IPS-18c (cell line): ENCODE data around the gene TMEM114.
"Not testable (repeated sequence)": the region's sequence is repeated elsewhere in the genome, so short reads cannot be mapped to it uniquely, and the experiment has no call there.

Experiments used
- H3K4me3 ChIP-seq: 2 replicates; pipeline ENCODE4 v1.7.0; 2013; ENCODE audit warnings: low read depth, mild to moderate bottlenecking, low read length, moderate library complexity; ENCODE audit not compliant: insufficient read depth
- H3K9me3 ChIP-seq: one replicate; pipeline ENCODE4 v1.6.1; 2013; ENCODE audit warnings: mild to moderate bottlenecking, low read length, moderate library complexity; ENCODE audit not compliant: control insufficient read depth, insufficient read depth

Gene TMEM114

GRCh38 chr16:8564934-8565345, 25.4 kb downstream of the TMEM114 start:
- Histone ChIP-seq H3K9me3 (no peaks in the 10 kb centered on the region), H3K4me3 (no peak overlapping the region)

GRCh38 chr16:8563944-8564540, 26.3 kb downstream of the TMEM114 start:
- not testable (repeated sequence) for H3K4me3 ChIP-seq

GRCh38 chr16:8561496-8561895, 28.8 kb downstream of the TMEM114 start:
- Histone ChIP-seq H3K9me3 (no peaks in the 10 kb centered on the region), H3K4me3 (no peak overlapping the region)

More at GRCh38 chr16:8563944-8564540, 26.3 kb downstream of the TMEM114 start:
- not testable (repeated sequence) for H3K9me3 ChIP-seq

- H3K4me3 ChIP-seq = no peak overlapping the region
- no peaks in the 10 kb centered on the region for H3K9me3 ChIP-seq
Observed at GRCh38 chr16:8555400-8555799, 34.9 kb downstream of the TMEM114 start.

- H3K9me3 ChIP-seq = no peaks in the 10 kb centered on the region
- H3K4me3 ChIP-seq = no peak overlapping the region
Observed at GRCh38 chr16:8554881-8555280, 35.4 kb downstream of the TMEM114 start.

- Histone ChIP-seq H3K4me3 (no peak overlapping the region), H3K9me3 (no peaks in the 10 kb centered on the region)
Observed at GRCh38 chr16:8554022-8554421, 36.3 kb downstream of the TMEM114 start.

GRCh38 chr16:8552487-8553221, 37.7 kb downstream of the TMEM114 start:
- H3K9me3 ChIP-seq = no peaks in the 10 kb centered on the region
- no peak overlapping the region for H3K4me3 ChIP-seq

- Histone ChIP-seq H3K4me3 (no peak overlapping the region), H3K9me3 (no peaks in the 10 kb centered on the region)
Observed at GRCh38 chr16:8551388-8552332, 38.7 kb downstream of the TMEM114 start.

- H3K9me3 ChIP-seq = no peaks in the 10 kb centered on the region
- no peak overlapping the region for H3K4me3 ChIP-seq
Observed at GRCh38 chr16:8550728-8551387, 39.5 kb downstream of the TMEM114 start.

- no peaks in the 10 kb centered on the region for H3K9me3 ChIP-seq
- no peak overlapping the region for H3K4me3 ChIP-seq
Observed at GRCh38 chr16:8549843-8550412, 40.4 kb downstream of the TMEM114 start.

GRCh38 chr16:8548166-8548565, 42.1 kb downstream of the TMEM114 start:
- H3K9me3 ChIP-seq = no peaks in the 10 kb centered on the region
- no peak overlapping the region for H3K4me3 ChIP-seq

GRCh38 chr16:8547762-8548161, 42.5 kb downstream of the TMEM114 start:
- Histone ChIP-seq H3K9me3 (no peaks in the 10 kb centered on the region), H3K4me3 (no peak overlapping the region)

GRCh38 chr16:8544406-8544805, 45.9 kb downstream of the TMEM114 start:
- Histone ChIP-seq H3K9me3 (no peaks in the 10 kb centered on the region), H3K4me3 (no peak overlapping the region)

- no peaks in the 10 kb centered on the region for H3K9me3 ChIP-seq
- H3K4me3 ChIP-seq = no peak overlapping the region
Observed at GRCh38 chr16:8543258-8543657, 47.1 kb downstream of the TMEM114 start.

GRCh38 chr16:8542393-8542792, 47.9 kb downstream of the TMEM114 start:
- H3K4me3 ChIP-seq = no peak overlapping the region
- no peaks in the 10 kb centered on the region for H3K9me3 ChIP-seq

GRCh38 chr16:8541868-8542267, 48.4 kb downstream of the TMEM114 start:
- Histone ChIP-seq H3K4me3 (no peak overlapping the region), H3K9me3 (no peaks in the 10 kb centered on the region)
